Neural progenitor cell (in vitro differentiated cells): Measurements from ENCODE around the gene PTGR1. TPM values are rescaled to one million over a fixed set of nuclear protein-coding genes. Genes with fewer than 3 reads are reported as not detected.

Experiments
- DNase-seq: peaks from one replicate; pipeline ENCODE4 v3.0.0-alpha.2; 2016; ENCODE audit warnings: low spot score
- H2AFZ ChIP-seq: fragments of 200-600 bp; sonication (generic); replicated peaks from 2 replicates; pipeline ENCODE4 v1.6.1; 2016; ENCODE audit warnings: antibody characterized with exemption
- H3F3A ChIP-seq: fragments of 200-600 bp; sonication (generic); 2 replicates; pipeline ENCODE4 v1.6.1; 2016; ENCODE audit warnings: antibody characterized with exemption, low read depth
- H3K27ac ChIP-seq: fragments of 200-600 bp; sonication (generic); 2 replicates; pipeline ENCODE4 v1.5.1; 2016; ENCODE audit warnings: mild to moderate bottlenecking
- H3K27me3 ChIP-seq: fragments of 200-600 bp; sonication (generic); 2 replicates; pipeline ENCODE4 v1.6.1; 2016; ENCODE audit warnings: mild to moderate bottlenecking, moderate library complexity
- H3K36me3 ChIP-seq: fragments of 200-600 bp; sonication (generic); 2 replicates; pipeline ENCODE4 v1.5.1; 2016
- H3K4me1 ChIP-seq: fragments of 200-600 bp; sonication (generic); 2 replicates; pipeline ENCODE4 v1.6.1; 2016; ENCODE audit warnings: mixed run types
- H3K4me2 ChIP-seq: fragments of 200-600 bp; sonication (generic); 2 replicates; pipeline ENCODE4 v1.6.1; 2016
- H3K4me3 ChIP-seq: fragments of 200-600 bp; sonication (generic); 2 replicates; pipeline ENCODE4 v1.5.1; 2016
- H3K79me2 ChIP-seq: fragments of 200-600 bp; sonication (generic); 2 replicates; pipeline ENCODE4 v1.6.1; 2016; ENCODE audit warnings: low read depth
- H3K9ac ChIP-seq: fragments of 200-600 bp; sonication (generic); 2 replicates; pipeline ENCODE4 v1.6.1; 2016
- H3K9me3 ChIP-seq: fragments of 200-600 bp; sonication (generic); 2 replicates; pipeline ENCODE4 v1.5.1; 2016; ENCODE audit warnings: low read depth
- H4K20me1 ChIP-seq: fragments of 200-600 bp; sonication (generic); 2 replicates; pipeline ENCODE4 v1.6.1; 2016; ENCODE audit warnings: low read depth
- H3K27ac Mint-ChIP-seq: 3 replicates; pipeline ENCODE4 v1.8.0; 2021; ENCODE audit warnings: mixed read lengths
- H3K27me3 Mint-ChIP-seq: 2 replicates; pipeline ENCODE4 v1.8.0; 2022; ENCODE audit warnings: low read depth, mild to moderate bottlenecking, inconsistent platforms, moderate library complexity, mixed read lengths; ENCODE audit not compliant: insufficient read depth
- H3K36me3 Mint-ChIP-seq: 3 replicates; pipeline ENCODE4 v1.8.0; 2021; ENCODE audit warnings: mixed read lengths
- H3K4me1 Mint-ChIP-seq: 3 replicates; pipeline ENCODE4 v1.8.0; 2021; ENCODE audit warnings: mixed read lengths
- H3K4me3 Mint-ChIP-seq: 3 replicates; pipeline ENCODE4 v1.8.0; 2021; ENCODE audit warnings: mild to moderate bottlenecking, moderate library complexity, mixed read lengths
- H3K9me3 Mint-ChIP-seq: 3 replicates; pipeline ENCODE4 v1.8.0; 2020; ENCODE audit warnings: mixed read lengths
- EZH2 ChIP-seq: fragments of 200-600 bp; sonication (generic); IDR thresholded peaks from 2 replicates; pipeline ENCODE4 v1.6.1; 2017; ENCODE audit warnings: antibody characterized with exemption, mild to moderate bottlenecking, moderate library complexity
- EZH2phosphoT487 ChIP-seq: fragments of 200-600 bp; sonication (generic); IDR thresholded peaks from 2 replicates; pipeline ENCODE4 v1.6.1; 2017; ENCODE audit warnings: antibody characterized with exemption
- total RNA-seq: library from RNA; depleted of rRNA; stranded (reverse); fragments of >200 nt; gene quantifications from 2 replicates; pipeline ENCODE4 v1.2.3, GENCODE V29; 2015; ENCODE audit warnings: low replicate concordance
- TF ChIP-seq, protein P1 (sequence below): fragments of 200-600 bp; sonication (generic); IDR thresholded peaks from 2 replicates; pipeline ENCODE4 v1.5.1; 2017; ENCODE audit warnings: antibody characterized with exemption, mild to moderate bottlenecking

The PTGR1 gene
- total RNA-seq, 1 donor from 2014 or later, result 124 TPM

GRCh38 chr9:111527347-111527746 is 72.1 kb downstream of the PTGR1 start:
- H2AFZ ChIP-seq, result no peak overlapping the region
- no peak overlapping the region for H3K9ac ChIP-seq
- DNase-seq, result no peak
- peaks cover 38% of the 10 kb centered on the region for H3K36me3 Mint-ChIP-seq
- H3K27me3 ChIP-seq, result no peaks in the 10 kb centered on the region
- no peak overlapping the region for H3K4me3 ChIP-seq
- peaks cover 2% of the 10 kb centered on the region for H3K27me3 Mint-ChIP-seq
- peaks cover 17% of the 10 kb centered on the region for H3K4me1 Mint-ChIP-seq
- no peak overlapping the region for H3K27ac ChIP-seq
- peaks cover 61% of the 10 kb centered on the region for H3K79me2 ChIP-seq
- H3K4me1 ChIP-seq, result peaks cover 24% of the 10 kb centered on the region
- peaks cover 29% of the 10 kb centered on the region for H3F3A ChIP-seq
- H3K9me3 Mint-ChIP-seq, result peaks cover 28% of the 10 kb centered on the region
- H3K4me3 Mint-ChIP-seq, result peak overlapping the region; percentile 53
- TF ChIP-seq, protein P1, sequence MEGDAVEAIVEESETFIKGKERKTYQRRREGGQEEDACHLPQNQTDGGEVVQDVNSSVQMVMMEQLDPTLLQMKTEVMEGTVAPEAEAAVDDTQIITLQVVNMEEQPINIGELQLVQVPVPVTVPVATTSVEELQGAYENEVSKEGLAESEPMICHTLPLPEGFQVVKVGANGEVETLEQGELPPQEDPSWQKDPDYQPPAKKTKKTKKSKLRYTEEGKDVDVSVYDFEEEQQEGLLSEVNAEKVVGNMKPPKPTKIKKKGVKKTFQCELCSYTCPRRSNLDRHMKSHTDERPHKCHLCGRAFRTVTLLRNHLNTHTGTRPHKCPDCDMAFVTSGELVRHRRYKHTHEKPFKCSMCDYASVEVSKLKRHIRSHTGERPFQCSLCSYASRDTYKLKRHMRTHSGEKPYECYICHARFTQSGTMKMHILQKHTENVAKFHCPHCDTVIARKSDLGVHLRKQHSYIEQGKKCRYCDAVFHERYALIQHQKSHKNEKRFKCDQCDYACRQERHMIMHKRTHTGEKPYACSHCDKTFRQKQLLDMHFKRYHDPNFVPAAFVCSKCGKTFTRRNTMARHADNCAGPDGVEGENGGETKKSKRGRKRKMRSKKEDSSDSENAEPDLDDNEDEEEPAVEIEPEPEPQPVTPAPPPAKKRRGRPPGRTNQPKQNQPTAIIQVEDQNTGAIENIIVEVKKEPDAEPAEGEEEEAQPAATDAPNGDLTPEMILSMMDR, result no peak
- TF ChIP-seq EZH2, result no peak
- TF ChIP-seq EZH2phosphoT487, result no peak
- no peak overlapping the region for H3K27ac Mint-ChIP-seq
- peaks cover 9% of the 10 kb centered on the region for H3K36me3 ChIP-seq
- H4K20me1 ChIP-seq, result no peaks in the 10 kb centered on the region
- H3K9me3 ChIP-seq, result no peaks in the 10 kb centered on the region
- H3K4me2 ChIP-seq, result no peak overlapping the region

DNA sequence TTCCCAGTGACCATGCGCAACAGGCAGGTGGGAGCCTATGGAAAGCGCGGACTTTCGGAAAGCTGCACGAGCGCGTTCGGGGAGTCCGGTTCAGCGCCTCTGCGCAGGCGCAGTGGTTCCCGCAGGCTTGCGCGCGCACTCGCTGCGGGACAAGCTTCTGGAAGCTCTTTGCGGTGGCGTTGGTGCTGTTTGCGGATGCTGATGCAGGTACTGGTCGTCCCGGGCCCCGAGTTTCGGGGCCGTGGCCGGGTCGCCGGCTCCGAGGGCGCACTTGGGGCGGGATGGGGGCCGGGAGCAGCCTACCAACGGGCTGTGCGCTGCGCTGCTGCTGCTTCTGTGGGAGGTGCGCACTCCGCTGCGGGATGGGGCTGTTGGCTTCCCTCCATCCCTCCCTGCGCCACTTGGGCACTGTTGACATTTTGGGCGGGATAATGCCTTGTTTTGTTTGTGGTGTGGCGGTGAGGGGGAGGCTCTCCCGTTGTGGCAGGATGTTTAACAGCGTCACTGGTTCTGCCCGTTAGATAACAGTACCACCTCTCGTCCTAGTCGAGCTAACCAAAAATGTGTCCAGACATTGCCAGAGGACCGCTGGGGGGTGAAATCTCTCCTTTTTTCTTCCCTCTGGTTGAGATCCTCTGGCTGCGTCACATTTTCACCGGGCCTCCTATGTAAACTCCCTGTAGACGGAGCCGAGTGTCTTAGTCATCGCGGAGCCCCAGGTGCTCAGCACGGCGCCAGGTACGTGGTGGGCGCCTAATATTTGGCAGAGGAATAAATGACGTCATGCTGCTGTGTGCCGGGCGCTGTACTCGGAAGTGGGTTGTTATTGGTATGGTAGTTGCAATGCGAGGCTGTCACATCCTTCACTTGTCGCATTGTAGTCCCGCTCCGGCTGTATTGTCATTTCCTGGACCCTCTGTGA is 74.1 kb downstream of the PTGR1 start, which contains the start of gene ZNF483:
Gene ZNF483 (plus strand): TSS at position 124 of the 922 bp plus-strand sequence. CDS start 2,217 bp downstream, outside the sequence.
- H3K27me3 ChIP-seq, result no peaks in the 10 kb centered on the region
- peak within 1 kb of the TSS; percentile 96 for H2AFZ ChIP-seq
- peaks cover 22% of the 10 kb centered on the region for H3K4me1 ChIP-seq
- H3F3A ChIP-seq, result peaks cover 24% of the 10 kb centered on the region
- peaks cover 29% of the 10 kb centered on the region for H3K36me3 Mint-ChIP-seq
- peak; percentile 96 for DNase-seq
- peaks cover 20% of the 10 kb centered on the region for H3K9me3 Mint-ChIP-seq
- TF ChIP-seq EZH2phosphoT487 (no peak), EZH2 (no peak)
- TF ChIP-seq, protein P1, result no peak
- H4K20me1 ChIP-seq, result no peaks in the 10 kb centered on the region
- H3K27me3 Mint-ChIP-seq, result peaks cover 2% of the 10 kb centered on the region
- peak within 1 kb of the TSS; percentile 16 for H3K9ac ChIP-seq
- H3K79me2 ChIP-seq, result peaks cover 42% of the 10 kb centered on the region
- H3K4me2 ChIP-seq, result peak within 1 kb of the TSS; percentile 91
- peaks cover 17% of the 10 kb centered on the region for H3K4me1 Mint-ChIP-seq
- H3K4me3 Mint-ChIP-seq, result peak within 1 kb of the TSS; percentile 95
- peak within 1 kb of the TSS; percentile 72 for H3K4me3 ChIP-seq
- H3K27ac ChIP-seq, result no peak within 1 kb of the TSS
- H3K9me3 ChIP-seq, result no peaks in the 10 kb centered on the region
- no peaks in the 10 kb centered on the region for H3K36me3 ChIP-seq
- peak within 1 kb of the TSS; percentile 84 for H3K27ac Mint-ChIP-seq

GRCh38 chr9:111524731-111525055 is 74.8 kb downstream of the PTGR1 start:
- peak overlapping the region; percentile 72 for H3K4me3 ChIP-seq
- peak overlapping the region; percentile 91 for H3K4me2 ChIP-seq
- H3K79me2 ChIP-seq, result peaks cover 39% of the 10 kb centered on the region
- no peaks in the 10 kb centered on the region for H3K27me3 ChIP-seq
- H3F3A ChIP-seq, result peaks cover 18% of the 10 kb centered on the region
- H3K27me3 Mint-ChIP-seq, result peaks cover 2% of the 10 kb centered on the region
- no peak overlapping the region for H3K27ac ChIP-seq
- no peaks in the 10 kb centered on the region for H3K9me3 ChIP-seq
- no peaks in the 10 kb centered on the region for H4K20me1 ChIP-seq
- peak overlapping the region; percentile 23 for H3K27ac Mint-ChIP-seq
- peaks cover 23% of the 10 kb centered on the region for H3K36me3 Mint-ChIP-seq
- H3K9ac ChIP-seq, result no peak overlapping the region
- peaks cover 17% of the 10 kb centered on the region for H3K9me3 Mint-ChIP-seq
- peak overlapping the region; percentile 95 for H3K4me3 Mint-ChIP-seq
- peaks cover 16% of the 10 kb centered on the region for H3K4me1 ChIP-seq
- H2AFZ ChIP-seq, result peak overlapping the region; percentile 96
- DNase-seq, result no peak
- TF ChIP-seq EZH2phosphoT487 (no peak), EZH2 (no peak)
- TF ChIP-seq, protein P1, result no peak
- H3K36me3 ChIP-seq, result no peaks in the 10 kb centered on the region
- peaks cover 17% of the 10 kb centered on the region for H3K4me1 Mint-ChIP-seq
